SK-N-SH treated with all-trans-retinoic acid at 6 μM for 48 hours (cell line): ENCODE measurements around the gene NECTIN4.

Experiments used
- ATAC-seq: fragments of 200-7000 bp; cut with Tn5 transposase; 3 replicates; pipeline ENCODE4 v1.9.1; 2020; ENCODE audit warnings: mild to moderate bottlenecking, moderate library complexity
- ARNTL ChIP-seq: fragments of 450-650 bp; formaldehyde crosslinking; IDR thresholded peaks from 2 replicates; pipeline ENCODE4 v1.5.0; 2020; ENCODE audit warnings: low read depth, mild to moderate bottlenecking, moderate library complexity, borderline replicate concordance
- BACH2 ChIP-seq: fragments of 250-450 bp; sonication (Bioruptor Pico); IDR thresholded peaks from 2 replicates; pipeline ENCODE4 v1.9.0; 2021; ENCODE audit warnings: mild to moderate bottlenecking, borderline replicate concordance
- CREB5 ChIP-seq: fragments of 250-450 bp; sonication (Bioruptor Pico); IDR thresholded peaks from 2 replicates; pipeline ENCODE4 v1.5.1; 2020; ENCODE audit warnings: low read depth, mild to moderate bottlenecking, moderate library complexity
- CSDC2 ChIP-seq: fragments of 250-450 bp; sonication (Bioruptor Pico); IDR thresholded peaks from 2 replicates; pipeline ENCODE4 v1.5.0; 2020; ENCODE audit warnings: mild to moderate bottlenecking, moderate library complexity
- CSRNP3 ChIP-seq: fragments of 250-450 bp; sonication (Bioruptor Pico); IDR thresholded peaks from 2 replicates; pipeline ENCODE4 v1.5.1; 2021; ENCODE audit warnings: mild to moderate bottlenecking, moderate library complexity
- GLIS3 ChIP-seq: fragments of 250-450 bp; sonication (Bioruptor Pico); IDR thresholded peaks from 2 replicates; pipeline ENCODE4 v1.5.0; 2020; ENCODE audit warnings: mild to moderate bottlenecking, moderate library complexity
- ISL1 ChIP-seq: fragments of 250-450 bp; sonication (Bioruptor Pico); IDR thresholded peaks from 2 replicates; pipeline ENCODE4 v2.1.2; 2022; ENCODE audit warnings: mild to moderate bottlenecking, moderate library complexity
- OSR1 ChIP-seq: fragments of 250-450 bp; sonication (Bioruptor Pico); IDR thresholded peaks from 2 replicates; pipeline ENCODE4 v1.8.0; 2022; ENCODE audit warnings: moderate library complexity, mild to moderate bottlenecking, inconsistent platforms
- PATZ1 ChIP-seq: fragments of 250-450 bp; sonication (Bioruptor Pico); IDR thresholded peaks from 2 replicates; pipeline ENCODE4 v1.8.0; 2020; ENCODE audit warnings: mild to moderate bottlenecking, moderate library complexity, borderline replicate concordance
- POU6F1 ChIP-seq: fragments of 250-450 bp; sonication (Bioruptor Pico); IDR thresholded peaks from 2 replicates; pipeline ENCODE4 v1.8.0; 2021; ENCODE audit warnings: low read depth, mild to moderate bottlenecking, moderate library complexity, borderline replicate concordance
- RARB ChIP-seq: fragments of 250-450 bp; sonication (Bioruptor Pico); IDR thresholded peaks from 2 replicates; pipeline ENCODE4 v1.8.0; 2021; ENCODE audit warnings: mild to moderate bottlenecking, moderate library complexity
- SNAI2 ChIP-seq: fragments of 250-450 bp; sonication (Bioruptor Pico); IDR thresholded peaks from 2 replicates; pipeline ENCODE4 v1.5.0; 2020; ENCODE audit warnings: mild to moderate bottlenecking, moderate library complexity
- TCF4 ChIP-seq: fragments of 250-450 bp; sonication (Bioruptor Pico); IDR thresholded peaks from 2 replicates; pipeline ENCODE4 v1.8.0; 2021; ENCODE audit warnings: mild to moderate bottlenecking, moderate library complexity, borderline replicate concordance
- TSHZ2 ChIP-seq: fragments of 250-450 bp; sonication (Bioruptor Pico); IDR thresholded peaks from 2 replicates; pipeline ENCODE4 v1.5.0; 2020; ENCODE audit warnings: mild to moderate bottlenecking, moderate library complexity
- ZFP3 ChIP-seq: fragments of 250-450 bp; sonication (Bioruptor Pico); IDR thresholded peaks from 2 replicates; pipeline ENCODE4 v1.5.0; 2020; ENCODE audit warnings: mild to moderate bottlenecking, moderate library complexity
- ZFP30 ChIP-seq: fragments of 450-650 bp; formaldehyde crosslinking; IDR thresholded peaks from 2 replicates; pipeline ENCODE4 v1.5.0; 2022; ENCODE audit warnings: mild to moderate bottlenecking, moderate library complexity
- ZNF565 ChIP-seq: fragments of 450-650 bp; formaldehyde crosslinking; conservative IDR thresholded peaks from 2 replicates; pipeline ENCODE4 v1.5.0; 2020; ENCODE audit warnings: low read depth, mild to moderate bottlenecking, moderate library complexity
- ZNF70 ChIP-seq: fragments of 450-650 bp; formaldehyde crosslinking; IDR thresholded peaks from 2 replicates; pipeline ENCODE4 v1.5.0; 2020; ENCODE audit warnings: mild to moderate bottlenecking, moderate library complexity
- ZNF8 ChIP-seq: fragments of 450-650 bp; formaldehyde crosslinking; IDR thresholded peaks from 2 replicates; pipeline ENCODE4 v1.5.0; 2020; ENCODE audit warnings: mild to moderate bottlenecking, moderate library complexity

The NECTIN4 gene

GRCh38 chr1:161095230-161095629, 5.9 kb upstream of the NECTIN4 start:
- no peak for TF ChIP-seq BACH2
- no peak for TF ChIP-seq SNAI2 (CRISPR knock-in tag)
- no peak for TF ChIP-seq ISL1
- TF ChIP-seq PATZ1 = no peak
- no peak for TF ChIP-seq OSR1
- no peak for TF ChIP-seq CSDC2 (CRISPR knock-in tag)
- no peak for TF ChIP-seq ZFP3
- no peak for TF ChIP-seq ZFP30 (CRISPR knock-in tag)
- no peak for TF ChIP-seq RARB (CRISPR knock-in tag)
- no peak for TF ChIP-seq CREB5 (CRISPR knock-in tag)
- TF ChIP-seq ZNF70 (CRISPR knock-in tag) = no peak
- ATAC-seq = no peak

GRCh38 chr1:161094481-161094880, 5.1 kb upstream of the NECTIN4 start:
- ATAC-seq = no peak

More at GRCh38 chr1:161094481-161094880, 5.1 kb upstream of the NECTIN4 start:
- no peak for TF ChIP-seq ZNF565 (CRISPR knock-in tag)
- TF ChIP-seq ZFP30 (CRISPR knock-in tag) = no peak
- TF ChIP-seq TCF4 (CRISPR knock-in tag) = no peak
- TF ChIP-seq ZNF8 = no peak
- no peak for TF ChIP-seq CSDC2 (CRISPR knock-in tag)
- TF ChIP-seq TSHZ2 (CRISPR knock-in tag) = no peak
- no peak for TF ChIP-seq ZFP3
- no peak for TF ChIP-seq ARNTL
- no peak for TF ChIP-seq GLIS3
- TF ChIP-seq CSRNP3 (CRISPR knock-in tag) = no peak
- TF ChIP-seq ISL1 = no peak
- no peak for TF ChIP-seq BACH2
- no peak for TF ChIP-seq POU6F1 (CRISPR knock-in tag)
